ENCODE results near the gene CEP135. TPM values are rescaled to one million over a fixed set of nuclear protein-coding genes. Genes with fewer than 3 reads are reported as not detected.

The CEP135 gene
- polyA plus RNA-seq, 1 experiment: 2.0 TPM

GRCh38 chr4:56048702-56049431, 100.1 kb downstream of the CEP135 start:
- 0 out of 2 replicates have a peak, but pooled peaks have one; percentile 12 for TF ChIP-seq CTCF (IDR thresholded peaks at IDR 0.05; ENCODE audit: insufficient read depth, low read depth, low read length)
- POLR2A ChIA-PET: no interaction called here
- CTCF ChIA-PET: interaction anchor here (1.6 kb wide), 1 partner anchor 100 kb away, joined by 5 read pairs; the partner anchor contains the start of gene CEP135
- Histone ChIP-seq H3K27me3 (ENCODE audit: control insufficient read depth, insufficient read depth, low read length) (peaks cover 9% of the 10 kb centered on the region), H3K36me3 (ENCODE audit: control insufficient read depth, insufficient read depth, low read length) (no peaks in the 10 kb centered on the region), H3K4me3 (ENCODE audit: low read depth, low read length) (peak overlapping the region; percentile 38)
- no peak for DNase-seq (ENCODE audit: low read depth)

- POLR2A ChIA-PET: no interaction called here
- CTCF ChIA-PET: interaction anchor here (1.6 kb wide), 1 partner anchor 102 kb away, joined by 5 read pairs; the partner anchor contains the start of gene CEP135
- no peak for TF ChIP-seq CTCF (IDR thresholded peaks at IDR 0.05; ENCODE audit: insufficient read depth, low read depth, low read length)
- H3K36me3 ChIP-seq (ENCODE audit: control insufficient read depth, insufficient read depth, low read length): no peaks in the 10 kb centered on the region
- no peak for DNase-seq (ENCODE audit: low read depth)
- H3K4me3 ChIP-seq (ENCODE audit: low read depth, low read length): no peak overlapping the region
- peaks cover 9% of the 10 kb centered on the region for H3K27me3 ChIP-seq (ENCODE audit: control insufficient read depth, insufficient read depth, low read length)
Observed at GRCh38 chr4:56050625-56051024, 101.9 kb downstream of the CEP135 start.

GRCh38 chr4:56051029-56051709, 102.4 kb downstream of the CEP135 start:
- ChIA-PET POLR2A (no interaction called here), CTCF (interaction anchor here (1.6 kb wide), 1 partner anchor 103 kb away, joined by 5 read pairs; the partner anchor contains the start of gene CEP135)
- no peak for DNase-seq (ENCODE audit: low read depth)
- H3K4me3 ChIP-seq (ENCODE audit: low read depth, low read length): no peak overlapping the region
- H3K36me3 ChIP-seq (ENCODE audit: control insufficient read depth, insufficient read depth, low read length): no peaks in the 10 kb centered on the region
- no peak for TF ChIP-seq CTCF (IDR thresholded peaks at IDR 0.05; ENCODE audit: insufficient read depth, low read depth, low read length)
- peaks cover 9% of the 10 kb centered on the region for H3K27me3 ChIP-seq (ENCODE audit: control insufficient read depth, insufficient read depth, low read length)

GRCh38 chr4:56051710-56052075, 102.9 kb downstream of the CEP135 start:
- POLR2A ChIA-PET: no interaction called here
- CTCF ChIA-PET: interaction anchor here (1.6 kb wide), 1 partner anchor 103 kb away, joined by 5 read pairs; the partner anchor contains the start of gene CEP135

More at GRCh38 chr4:56051710-56052075, 102.9 kb downstream of the CEP135 start:
- H3K27me3 ChIP-seq (ENCODE audit: control insufficient read depth, insufficient read depth, low read length): peaks cover 9% of the 10 kb centered on the region
- no peak for TF ChIP-seq CTCF (IDR thresholded peaks at IDR 0.05; ENCODE audit: insufficient read depth, low read depth, low read length)
- H3K36me3 ChIP-seq (ENCODE audit: control insufficient read depth, insufficient read depth, low read length): no peaks in the 10 kb centered on the region
- H3K4me3 ChIP-seq (ENCODE audit: low read depth, low read length): no peak overlapping the region
- no peak for DNase-seq (ENCODE audit: low read depth)

All from BJ (cell line).